ENCODE data around the gene IGF2BP2. TPM values are rescaled to one million over a fixed set of nuclear protein-coding genes. Genes with fewer than 3 reads are reported as not detected.

Gene IGF2BP2
- total and polyA plus RNA-seq, 9 of the 15 experiments (the other 6 are each of a cell fraction or from before 2014, with no cell fraction given), result 3.2 to 59.6 (median 30.5) TPM

DNA sequence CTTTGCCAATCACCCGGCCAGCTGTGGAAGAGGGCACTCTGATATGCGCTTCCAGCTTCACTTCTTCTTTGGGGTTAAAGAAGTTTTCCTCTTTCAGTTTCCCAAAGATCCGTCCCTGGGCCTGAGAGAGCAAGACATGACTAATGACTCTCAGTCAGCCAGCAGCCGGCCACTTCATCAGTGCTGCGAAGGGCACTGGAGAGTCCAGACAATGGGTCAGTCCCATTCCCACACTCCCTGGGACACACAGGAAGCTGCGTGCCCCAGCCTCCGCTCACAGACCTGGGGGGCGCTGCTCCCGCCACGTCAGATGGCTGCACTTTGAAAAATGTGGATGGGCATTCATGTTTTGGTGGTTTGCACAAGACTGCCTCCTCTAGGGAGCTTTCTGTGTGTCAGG, 175.4 kb downstream of the IGF2BP2 start:
- Histone ChIP-seq H3K4me2 (ENCODE audit: insufficient read depth, low read length) (no peak overlapping the region), H3K36me3 (ENCODE audit: control insufficient read depth, insufficient read depth, low read length) (peaks cover 71% of the 10 kb centered on the region; the same call in 2 of the 3 replicates), H3K4me3 (no peak overlapping the region), H3K4me1 (replicated peaks in 1 of 2; ENCODE audit: control insufficient read depth in 2 of 2, insufficient read depth in 2 of 2, low read length in 2 of 2) (peaks cover 8 to 9% of the 10 kb centered on the region in 2 experiments; a peak in 4 of 5 replicates), H3K9me1 (ENCODE audit: control insufficient read depth, insufficient read depth, low read length) (no peaks in the 10 kb centered on the region), H3K9ac (ENCODE audit: insufficient read depth in 1 of 2, low read depth in 2 of 2, low read length in 2 of 2) (no peak overlapping the region), H3K9me3 (replicated peaks; ENCODE audit: control insufficient read depth, insufficient read depth, low read depth, low read length) (no peaks in the 10 kb centered on the region), H2AFZ (ENCODE audit: low read depth, low read length) (no peak overlapping the region), H4K20me1 (replicated peaks; ENCODE audit: control insufficient read depth, insufficient read depth, low read length) (no peaks in the 10 kb centered on the region), H3K27me3 (ENCODE audit: control insufficient read depth in 2 of 2, insufficient read depth in 2 of 2, low read length in 2 of 2) (no peaks in the 10 kb centered on the region), H3K79me2 (ENCODE audit: control insufficient read depth, insufficient read depth, low read length) (no peaks in the 10 kb centered on the region), H3K27ac (ENCODE audit: extremely low read depth, low read depth, low read length) (no peak overlapping the region)
- 96% methylated on average over 10 of the region's 10 CpGs for WGBS (ENCODE audit: insufficient coverage, low coverage, missing lambda C conversion rate)
- TF ChIP-seq HCFC1 (IDR thresholded peaks at IDR 0.05; ENCODE audit: low read depth, low read length) (no peak), EP400 (IDR thresholded peaks at IDR 0.05) (no peak), BMI1 (IDR thresholded peaks at IDR 0.05; ENCODE audit: low read length) (no peak)
- TF ChIP-seq, protein P1, sequence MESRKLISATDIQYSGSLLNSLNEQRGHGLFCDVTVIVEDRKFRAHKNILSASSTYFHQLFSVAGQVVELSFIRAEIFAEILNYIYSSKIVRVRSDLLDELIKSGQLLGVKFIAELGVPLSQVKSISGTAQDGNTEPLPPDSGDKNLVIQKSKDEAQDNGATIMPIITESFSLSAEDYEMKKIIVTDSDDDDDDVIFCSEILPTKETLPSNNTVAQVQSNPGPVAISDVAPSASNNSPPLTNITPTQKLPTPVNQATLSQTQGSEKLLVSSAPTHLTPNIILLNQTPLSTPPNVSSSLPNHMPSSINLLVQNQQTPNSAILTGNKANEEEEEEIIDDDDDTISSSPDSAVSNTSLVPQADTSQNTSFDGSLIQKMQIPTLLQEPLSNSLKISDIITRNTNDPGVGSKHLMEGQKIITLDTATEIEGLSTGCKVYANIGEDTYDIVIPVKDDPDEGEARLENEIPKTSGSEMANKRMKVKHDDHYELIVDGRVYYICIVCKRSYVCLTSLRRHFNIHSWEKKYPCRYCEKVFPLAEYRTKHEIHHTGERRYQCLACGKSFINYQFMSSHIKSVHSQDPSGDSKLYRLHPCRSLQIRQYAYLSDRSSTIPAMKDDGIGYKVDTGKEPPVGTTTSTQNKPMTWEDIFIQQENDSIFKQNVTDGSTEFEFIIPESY (CRISPR knock-in tag; IDR thresholded peaks at IDR 0.05), result 0 out of 2 replicates have a peak, but pooled peaks have one; percentile 13
- in situ Hi-C loops (cut with MboI) (no loop called here), intact Hi-C loops (cut with micrococcal nuclease) (no loop called here)
- DNase-seq (ENCODE audit: extremely low read depth in 1 of 4, low spot score in 3 of 4) (no peak), FAIRE-seq (no peak), ATAC-seq (no peak)
- POLR2A ChIA-PET, result no interaction called here
- no TSS peak for BruUV-seq (replicated peaks)
- CTCF ChIA-PET (ENCODE audit: low intra/inter-chr PET ratio), result no interaction called here

- ChIA-PET CTCF (ENCODE audit: low intra/inter-chr PET ratio) (no interaction called here), POLR2A (interaction anchor here (0.5 kb wide), 1 partner anchor 180 kb away, joined by 3 read pairs; no protein-coding TSS in a partner anchor)
- DNase-seq (ENCODE audit: extremely low read depth in 1 of 4, low spot score in 3 of 4) (no peak), FAIRE-seq (no peak), ATAC-seq (no peak)
- Histone ChIP-seq H3K36me3 (ENCODE audit: control insufficient read depth, insufficient read depth, low read length) (peaks cover 64% of the 10 kb centered on the region; the same call in 2 of the 3 replicates), H4K20me1 (replicated peaks; ENCODE audit: control insufficient read depth, insufficient read depth, low read length) (no peaks in the 10 kb centered on the region), H3K9me3 (replicated peaks; ENCODE audit: control insufficient read depth, insufficient read depth, low read depth, low read length) (no peaks in the 10 kb centered on the region), H3K27ac (ENCODE audit: extremely low read depth, low read depth, low read length) (no peak overlapping the region), H3K9me1 (ENCODE audit: control insufficient read depth, insufficient read depth, low read length) (no peaks in the 10 kb centered on the region), H3K4me1 (replicated peaks in 1 of 2; ENCODE audit: control insufficient read depth in 2 of 2, insufficient read depth in 2 of 2, low read length in 2 of 2) (peaks cover 8 to 9% of the 10 kb centered on the region in 2 experiments; a peak in 4 of 5 replicates), H3K79me2 (ENCODE audit: control insufficient read depth, insufficient read depth, low read length) (no peaks in the 10 kb centered on the region), H3K9ac (ENCODE audit: insufficient read depth in 1 of 2, low read depth in 2 of 2, low read length in 2 of 2) (no peak overlapping the region), H3K27me3 (ENCODE audit: control insufficient read depth in 2 of 2, insufficient read depth in 2 of 2, low read length in 2 of 2) (no peaks in the 10 kb centered on the region), H3K4me2 (ENCODE audit: insufficient read depth, low read length) (no peak overlapping the region), H3K4me3 (no peak overlapping the region), H2AFZ (ENCODE audit: low read depth, low read length) (no peak overlapping the region)
- no TSS peak for BruUV-seq (replicated peaks)
- 95% methylated on average over 4 of the region's 4 CpGs for WGBS (ENCODE audit: insufficient coverage, low coverage, missing lambda C conversion rate)
- in situ Hi-C loops (cut with MboI), result no loop called here
- intact Hi-C loops (cut with micrococcal nuclease), result no loop called here
- TF ChIP-seq TARDBP (IDR thresholded peaks at IDR 0.05) (no peak), ZBTB9 (CRISPR knock-in tag; IDR thresholded peaks at IDR 0.05) (no peak), KLF13 (tag; IDR thresholded peaks at IDR 0.05; ENCODE audit: borderline replicate concordance, low read depth) (no peak), RB1 (IDR thresholded peaks at IDR 0.05; ENCODE audit: low read depth) (no peak)
- TF ChIP-seq, protein P2, sequence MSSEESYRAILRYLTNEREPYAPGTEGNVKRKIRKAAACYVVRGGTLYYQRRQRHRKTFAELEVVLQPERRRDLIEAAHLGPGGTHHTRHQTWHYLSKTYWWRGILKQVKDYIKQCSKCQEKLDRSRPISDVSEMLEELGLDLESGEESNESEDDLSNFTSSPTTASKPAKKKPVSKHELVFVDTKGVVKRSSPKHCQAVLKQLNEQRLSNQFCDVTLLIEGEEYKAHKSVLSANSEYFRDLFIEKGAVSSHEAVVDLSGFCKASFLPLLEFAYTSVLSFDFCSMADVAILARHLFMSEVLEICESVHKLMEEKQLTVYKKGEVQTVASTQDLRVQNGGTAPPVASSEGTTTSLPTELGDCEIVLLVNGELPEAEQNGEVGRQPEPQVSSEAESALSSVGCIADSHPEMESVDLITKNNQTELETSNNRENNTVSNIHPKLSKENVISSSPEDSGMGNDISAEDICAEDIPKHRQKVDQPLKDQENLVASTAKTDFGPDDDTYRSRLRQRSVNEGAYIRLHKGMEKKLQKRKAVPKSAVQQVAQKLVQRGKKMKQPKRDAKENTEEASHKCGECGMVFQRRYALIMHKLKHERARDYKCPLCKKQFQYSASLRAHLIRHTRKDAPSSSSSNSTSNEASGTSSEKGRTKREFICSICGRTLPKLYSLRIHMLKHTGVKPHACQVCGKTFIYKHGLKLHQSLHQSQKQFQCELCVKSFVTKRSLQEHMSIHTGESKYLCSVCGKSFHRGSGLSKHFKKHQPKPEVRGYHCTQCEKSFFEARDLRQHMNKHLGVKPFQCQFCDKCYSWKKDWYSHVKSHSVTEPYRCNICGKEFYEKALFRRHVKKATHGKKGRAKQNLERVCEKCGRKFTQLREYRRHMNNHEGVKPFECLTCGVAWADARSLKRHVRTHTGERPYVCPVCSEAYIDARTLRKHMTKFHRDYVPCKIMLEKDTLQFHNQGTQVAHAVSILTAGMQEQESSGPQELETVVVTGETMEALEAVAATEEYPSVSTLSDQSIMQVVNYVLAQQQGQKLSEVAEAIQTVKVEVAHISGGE (CRISPR knock-in tag; IDR thresholded peaks at IDR 0.05), result no peak
Observed at GRCh38 chr3:185648396-185648795, 176.4 kb downstream of the IGF2BP2 start.
